Measurements from ENCODE around the gene OSBP2.

OSBP2 gene

DNA sequence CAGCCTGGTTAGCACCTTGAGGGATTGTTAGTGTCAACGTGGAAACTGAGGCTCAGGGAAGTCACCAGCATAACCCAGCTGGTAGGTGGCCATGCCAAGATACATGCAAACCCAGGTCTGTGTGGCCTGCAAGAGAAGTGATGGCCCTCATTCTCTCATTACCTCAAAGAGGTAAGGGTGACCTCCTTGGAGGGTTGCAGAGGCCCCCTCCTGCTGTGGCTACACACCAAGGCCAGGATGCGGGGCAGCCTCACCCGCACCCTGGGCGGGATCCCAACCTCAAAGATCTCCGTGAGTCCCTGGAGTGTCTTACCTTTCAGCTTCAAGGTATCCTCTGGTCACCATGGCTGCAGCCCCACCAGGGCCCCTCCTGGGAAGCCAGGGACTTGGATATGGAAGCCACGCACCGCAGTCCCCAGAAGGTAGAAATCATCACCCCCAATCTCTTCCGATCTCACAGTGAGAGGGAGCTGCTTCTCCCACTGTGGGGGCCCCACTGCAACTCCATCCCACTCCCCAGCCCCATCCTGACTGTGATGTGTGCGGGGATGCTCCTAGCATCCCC lies 178.5 kb downstream of the OSBP2 start:
- no peaks in the 10 kb centered on the region for H3K9me3 ChIP-seq (ENCODE audit: control insufficient read depth, low read length)
- no peaks in the 10 kb centered on the region for H3K27me3 ChIP-seq (replicated peaks; ENCODE audit: control insufficient read depth, insufficient read depth, low read length)
- no peak overlapping the region for H3K4me3 ChIP-seq (ENCODE audit: low read length)
- DNase-seq (ENCODE audit: low read depth), result no peak
- H3K4me1 ChIP-seq (ENCODE audit: control insufficient read depth, insufficient read depth, low read length), result peaks cover 14% of the 10 kb centered on the region
- H3K36me3 ChIP-seq (ENCODE audit: control insufficient read depth, insufficient read depth, low read length, severe bottlenecking), result no peaks in the 10 kb centered on the region
- no peak overlapping the region for H3K9ac ChIP-seq (ENCODE audit: low read length)

DNA sequence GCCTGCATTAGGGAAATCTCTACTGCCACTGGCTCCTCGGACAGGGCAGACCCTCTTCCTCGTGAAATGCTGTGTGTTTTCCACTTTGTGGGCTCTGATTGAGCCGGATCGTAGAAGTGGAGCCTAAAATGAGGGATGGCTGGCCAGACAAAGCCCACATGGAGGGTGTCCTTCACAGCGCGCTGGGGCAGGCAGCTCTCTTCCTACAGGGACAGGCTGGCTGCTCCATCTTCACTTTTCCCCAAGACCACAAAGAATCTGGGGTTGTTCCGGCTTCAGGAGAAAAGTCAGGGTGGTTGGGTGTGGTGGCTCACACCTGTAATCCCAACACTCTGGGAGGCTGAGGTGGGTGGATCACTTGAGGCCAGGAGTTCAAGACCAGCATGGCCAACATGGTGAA lies 179.0 kb downstream of the OSBP2 start:
- no peak overlapping the region for H3K9ac ChIP-seq (ENCODE audit: low read length)
- no peak overlapping the region for H3K4me3 ChIP-seq (ENCODE audit: low read length)
- no peaks in the 10 kb centered on the region for H3K36me3 ChIP-seq (ENCODE audit: control insufficient read depth, insufficient read depth, low read length, severe bottlenecking)
- DNase-seq (ENCODE audit: low read depth), result no peak
- no peaks in the 10 kb centered on the region for H3K27me3 ChIP-seq (replicated peaks; ENCODE audit: control insufficient read depth, insufficient read depth, low read length)
- peaks cover 11% of the 10 kb centered on the region for H3K4me1 ChIP-seq (ENCODE audit: control insufficient read depth, insufficient read depth, low read length)
- H3K9me3 ChIP-seq (ENCODE audit: control insufficient read depth, low read length), result no peaks in the 10 kb centered on the region

- H3K4me1 ChIP-seq (ENCODE audit: control insufficient read depth, insufficient read depth, low read length), result peaks cover 7% of the 10 kb centered on the region
- no peak overlapping the region for H3K9ac ChIP-seq (ENCODE audit: low read length)
- H3K36me3 ChIP-seq (ENCODE audit: control insufficient read depth, insufficient read depth, low read length, severe bottlenecking), result no peaks in the 10 kb centered on the region
- H3K9me3 ChIP-seq (ENCODE audit: control insufficient read depth, low read length), result no peaks in the 10 kb centered on the region
- H3K27me3 ChIP-seq (replicated peaks; ENCODE audit: control insufficient read depth, insufficient read depth, low read length), result no peaks in the 10 kb centered on the region
- H3K4me3 ChIP-seq (ENCODE audit: low read length), result no peak overlapping the region
- DNase-seq (ENCODE audit: low read depth), result no peak
These were observed 180.0 kb downstream of the OSBP2 start for GRCh38 chr22:30874431-30875370.

DNA sequence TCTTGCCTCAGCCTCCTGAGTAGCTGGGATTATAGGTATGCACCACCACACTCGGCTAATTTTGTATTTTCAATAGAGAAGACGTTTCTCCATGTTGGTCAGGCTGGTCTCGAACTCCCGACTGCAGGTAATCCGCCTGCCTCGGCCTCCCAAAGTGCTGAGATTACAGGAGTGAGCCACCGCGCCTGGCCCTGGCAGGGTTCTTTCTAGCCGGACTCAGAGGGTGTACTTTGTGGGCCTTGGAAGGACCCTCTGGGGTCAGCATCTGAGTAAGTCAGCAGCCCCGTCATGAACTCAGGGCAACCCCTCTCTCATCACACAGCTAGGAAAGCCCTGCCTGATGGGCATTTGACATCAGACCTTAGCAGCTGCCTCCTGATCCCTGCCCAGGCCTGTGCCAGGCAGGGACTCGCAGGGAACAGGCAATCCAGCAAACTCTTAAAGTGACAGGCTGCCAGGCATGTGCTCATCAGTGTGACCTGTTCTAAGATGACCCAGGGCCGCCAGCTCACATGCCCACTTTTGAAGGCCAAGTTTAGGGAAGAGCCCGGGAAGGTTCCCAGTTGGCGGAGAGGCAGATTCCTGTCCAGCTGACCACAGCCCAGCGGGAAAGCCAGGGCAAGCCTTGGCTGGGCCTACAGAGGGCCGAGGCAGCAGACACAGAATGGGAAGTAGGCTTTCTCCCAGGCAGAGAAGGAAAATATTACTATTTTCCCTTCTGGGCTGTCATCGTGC lies 181.0 kb downstream of the OSBP2 start:
- Histone ChIP-seq H3K4me1 (ENCODE audit: control insufficient read depth, insufficient read depth, low read length) (peaks cover 7% of the 10 kb centered on the region), H3K27me3 (replicated peaks; ENCODE audit: control insufficient read depth, insufficient read depth, low read length) (no peaks in the 10 kb centered on the region), H3K36me3 (ENCODE audit: control insufficient read depth, insufficient read depth, low read length, severe bottlenecking) (no peaks in the 10 kb centered on the region), H3K4me3 (ENCODE audit: low read length) (no peak overlapping the region), H3K9ac (ENCODE audit: low read length) (no peak overlapping the region), H3K9me3 (ENCODE audit: control insufficient read depth, low read length) (no peaks in the 10 kb centered on the region)
- DNase-seq (ENCODE audit: low read depth), result no peak

GRCh38 chr22:30876221-30876751 lies 181.6 kb downstream of the OSBP2 start:
- Histone ChIP-seq H3K9me3 (ENCODE audit: control insufficient read depth, low read length) (no peaks in the 10 kb centered on the region), H3K27me3 (replicated peaks; ENCODE audit: control insufficient read depth, insufficient read depth, low read length) (no peaks in the 10 kb centered on the region), H3K4me1 (ENCODE audit: control insufficient read depth, insufficient read depth, low read length) (peaks cover 7% of the 10 kb centered on the region), H3K36me3 (ENCODE audit: control insufficient read depth, insufficient read depth, low read length, severe bottlenecking) (no peaks in the 10 kb centered on the region), H3K9ac (ENCODE audit: low read length) (no peak overlapping the region), H3K4me3 (ENCODE audit: low read length) (no peak overlapping the region)
- DNase-seq (ENCODE audit: low read depth), result no peak

DNA sequence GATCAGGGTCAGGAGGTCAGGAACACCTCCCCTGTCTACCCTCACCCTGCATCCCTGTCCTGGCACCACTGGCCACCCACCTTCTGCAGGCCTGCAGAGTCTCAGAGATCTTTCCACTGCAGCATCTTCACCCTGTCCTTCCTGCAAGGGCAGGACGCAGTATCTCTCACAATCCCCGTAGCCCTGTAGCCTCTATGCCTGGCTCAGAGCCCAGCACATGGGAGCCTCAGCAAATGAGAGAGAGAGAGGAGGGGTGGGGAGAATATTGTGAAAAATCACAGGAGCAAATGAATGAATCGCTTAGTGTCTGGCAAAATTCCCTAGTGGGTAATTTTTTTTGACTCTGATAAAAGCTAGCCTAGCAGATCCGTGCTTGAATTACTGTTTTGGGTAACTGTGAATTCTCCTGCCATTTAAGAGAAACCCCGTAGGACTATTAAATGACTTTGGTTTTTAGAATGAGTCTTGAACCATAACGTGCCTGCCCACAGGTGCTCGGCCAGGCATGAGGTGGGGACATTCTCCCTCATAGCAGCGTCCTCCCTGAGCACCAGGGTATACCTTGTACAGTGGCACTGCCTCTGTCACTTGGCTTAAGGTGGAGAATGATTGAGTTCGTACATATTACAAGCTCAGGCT lies 182.4 kb downstream of the OSBP2 start:
- H3K9me3 ChIP-seq (ENCODE audit: control insufficient read depth, low read length), result no peaks in the 10 kb centered on the region
- no peaks in the 10 kb centered on the region for H3K27me3 ChIP-seq (replicated peaks; ENCODE audit: control insufficient read depth, insufficient read depth, low read length)
- H3K4me3 ChIP-seq (ENCODE audit: low read length), result no peak overlapping the region
- H3K4me1 ChIP-seq (ENCODE audit: control insufficient read depth, insufficient read depth, low read length), result peaks cover 7% of the 10 kb centered on the region
- H3K36me3 ChIP-seq (ENCODE audit: control insufficient read depth, insufficient read depth, low read length, severe bottlenecking), result no peaks in the 10 kb centered on the region
- DNase-seq (ENCODE audit: low read depth), result peak; percentile 21
- no peak overlapping the region for H3K9ac ChIP-seq (ENCODE audit: low read length)

GRCh38 chr22:30877662-30878515 lies 183.2 kb downstream of the OSBP2 start:
- peaks cover 7% of the 10 kb centered on the region for H3K4me1 ChIP-seq (ENCODE audit: control insufficient read depth, insufficient read depth, low read length)
- H3K9ac ChIP-seq (ENCODE audit: low read length), result no peak overlapping the region
- H3K27me3 ChIP-seq (replicated peaks; ENCODE audit: control insufficient read depth, insufficient read depth, low read length), result no peaks in the 10 kb centered on the region
- H3K4me3 ChIP-seq (ENCODE audit: low read length), result no peak overlapping the region
- H3K36me3 ChIP-seq (ENCODE audit: control insufficient read depth, insufficient read depth, low read length, severe bottlenecking), result no peaks in the 10 kb centered on the region
- DNase-seq (ENCODE audit: low read depth), result no peak
- no peaks in the 10 kb centered on the region for H3K9me3 ChIP-seq (ENCODE audit: control insufficient read depth, low read length)

DNA sequence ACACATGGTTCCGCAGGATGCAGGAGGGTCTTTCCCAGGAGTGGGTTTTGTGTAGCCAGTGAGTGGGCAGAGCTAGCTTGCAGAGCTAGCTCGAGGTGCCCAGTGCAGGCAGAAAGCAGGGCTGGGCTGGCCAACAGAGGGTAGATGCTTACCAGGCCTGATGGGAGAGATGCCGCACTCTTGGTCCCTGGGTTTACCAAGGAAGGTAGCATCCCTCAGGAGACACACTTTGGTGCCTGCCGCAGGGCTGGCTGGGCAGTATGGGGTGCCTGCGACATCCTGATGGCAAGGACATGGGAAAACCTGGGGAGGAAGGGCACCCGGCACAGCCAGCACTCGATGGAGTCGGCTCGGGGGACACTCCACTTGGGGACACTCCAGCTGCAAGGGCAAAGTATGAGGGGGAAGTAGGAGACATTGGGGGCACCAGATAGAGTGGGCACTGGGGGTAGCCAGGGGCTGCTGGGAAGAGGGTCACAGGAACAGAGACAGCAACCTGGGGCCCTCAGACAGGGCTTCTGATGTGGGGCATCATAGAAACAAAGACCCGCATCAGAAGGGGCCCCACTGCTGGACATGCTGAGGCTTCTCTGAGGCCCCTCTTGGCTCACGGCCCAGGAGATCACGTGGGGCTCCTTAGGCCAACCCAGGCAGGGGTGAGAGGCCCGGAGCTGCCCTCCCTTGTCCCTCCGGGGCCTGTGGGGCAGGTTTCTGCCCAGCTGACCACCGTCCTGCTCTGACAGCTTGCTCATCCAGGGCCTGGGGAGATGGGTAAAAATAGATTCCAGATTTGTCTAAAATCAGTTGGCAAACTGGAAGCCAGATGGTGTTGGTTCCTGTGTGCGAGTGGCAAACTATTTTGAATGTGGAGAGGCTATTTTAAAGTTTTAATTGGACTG lies 184.1 kb downstream of the OSBP2 start:
- H3K9me3 ChIP-seq (ENCODE audit: control insufficient read depth, low read length), result no peaks in the 10 kb centered on the region
- H3K9ac ChIP-seq (ENCODE audit: low read length), result no peak overlapping the region
- no peak overlapping the region for H3K4me3 ChIP-seq (ENCODE audit: low read length)
- H3K4me1 ChIP-seq (ENCODE audit: control insufficient read depth, insufficient read depth, low read length), result peaks cover 7% of the 10 kb centered on the region
- H3K36me3 ChIP-seq (ENCODE audit: control insufficient read depth, insufficient read depth, low read length, severe bottlenecking), result no peaks in the 10 kb centered on the region
- no peaks in the 10 kb centered on the region for H3K27me3 ChIP-seq (replicated peaks; ENCODE audit: control insufficient read depth, insufficient read depth, low read length)
- no peak for DNase-seq (ENCODE audit: low read depth)

DNA sequence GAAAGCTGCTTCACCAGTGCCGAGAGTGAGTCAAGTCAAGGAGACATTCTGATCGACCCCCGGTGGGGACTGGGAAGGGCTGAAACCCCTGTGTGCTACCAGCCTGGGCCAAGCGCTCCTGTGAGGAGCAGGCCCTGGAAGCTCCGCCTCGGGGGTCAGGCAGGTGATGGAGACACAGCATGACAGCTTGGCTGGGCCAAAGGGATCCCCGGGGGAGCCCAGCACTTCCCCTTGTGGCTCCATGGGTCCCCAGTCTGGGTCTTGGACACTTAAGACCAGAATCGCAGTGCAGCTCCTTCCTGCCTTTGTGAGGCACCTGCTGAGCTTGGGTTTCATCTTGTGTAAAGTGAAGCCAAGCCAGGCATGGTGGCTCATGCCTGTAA lies 184.7 kb downstream of the OSBP2 start:
- Histone ChIP-seq H3K4me3 (ENCODE audit: low read length) (no peak overlapping the region), H3K9me3 (ENCODE audit: control insufficient read depth, low read length) (no peaks in the 10 kb centered on the region), H3K27me3 (replicated peaks; ENCODE audit: control insufficient read depth, insufficient read depth, low read length) (no peaks in the 10 kb centered on the region), H3K4me1 (ENCODE audit: control insufficient read depth, insufficient read depth, low read length) (peaks cover 7% of the 10 kb centered on the region), H3K36me3 (ENCODE audit: control insufficient read depth, insufficient read depth, low read length, severe bottlenecking) (no peaks in the 10 kb centered on the region), H3K9ac (ENCODE audit: low read length) (no peak overlapping the region)
- DNase-seq (ENCODE audit: low read depth), result no peak

DNA sequence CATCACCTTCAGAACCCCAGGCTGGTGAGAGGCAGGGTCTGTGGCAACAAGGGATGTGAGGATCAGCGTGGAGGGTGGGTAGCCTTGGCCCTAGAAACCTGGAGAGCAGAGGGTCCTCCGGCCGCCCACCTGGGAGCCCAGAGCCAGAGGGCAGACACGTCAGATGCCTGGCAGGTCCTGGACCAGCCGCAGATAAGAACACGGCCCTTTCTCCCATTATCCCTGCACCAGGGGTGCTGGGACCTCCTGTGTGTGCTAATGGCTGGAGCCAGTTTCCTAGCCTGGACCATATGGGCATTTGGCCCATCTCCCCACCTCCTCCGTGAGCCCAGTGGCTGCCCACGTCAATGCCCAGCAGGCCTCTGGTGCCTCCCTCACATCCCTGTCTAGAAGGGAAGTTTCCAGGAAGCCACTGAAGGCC lies 185.5 kb downstream of the OSBP2 start:
- Histone ChIP-seq H3K27me3 (replicated peaks; ENCODE audit: control insufficient read depth, insufficient read depth, low read length) (no peaks in the 10 kb centered on the region), H3K36me3 (ENCODE audit: control insufficient read depth, insufficient read depth, low read length, severe bottlenecking) (no peaks in the 10 kb centered on the region), H3K4me1 (ENCODE audit: control insufficient read depth, insufficient read depth, low read length) (peaks cover 7% of the 10 kb centered on the region), H3K9me3 (ENCODE audit: control insufficient read depth, low read length) (no peaks in the 10 kb centered on the region), H3K4me3 (ENCODE audit: low read length) (no peak overlapping the region), H3K9ac (ENCODE audit: low read length) (no peak overlapping the region)
- DNase-seq (ENCODE audit: low read depth), result no peak

All from adipocyte (in vitro differentiated cells).